Upper lobe of right lung (tissue), 1 donor: ENCODE measurements around the gene LEF1. TPM values are rescaled to one million over a fixed set of nuclear protein-coding genes. Genes with fewer than 3 reads are reported as not detected.

ENCODE experiments used
- ATAC-seq: fragments of 200-7000 bp; cut with Tn5 transposase; one replicate; pipeline ENCODE4 v1.9.1; 2020; ENCODE audit warnings: mild to moderate bottlenecking, moderate library complexity
- DNase-seq: peaks from one replicate; pipeline ENCODE4 v3.0.0-alpha.2; 2020
- H3K27ac ChIP-seq: fragments of 200-600 bp; one replicate; pipeline ENCODE4 v1.8.0; 2022
- H3K27me3 ChIP-seq: fragments of 200-600 bp; one replicate; pipeline ENCODE4 v1.8.0; 2022; ENCODE audit warnings: mild to moderate bottlenecking
- H3K36me3 ChIP-seq: fragments of 200-600 bp; one replicate; pipeline ENCODE4 v1.8.0; 2022
- H3K4me1 ChIP-seq: fragments of 200-600 bp; one replicate; pipeline ENCODE4 v1.8.0; 2022
- H3K4me3 ChIP-seq: fragments of 200-600 bp; one replicate; pipeline ENCODE4 v1.8.0; 2022; ENCODE audit warnings: mild to moderate bottlenecking
- H3K9me3 ChIP-seq: fragments of 200-600 bp; one replicate; pipeline ENCODE4 v1.8.0; 2022
- CTCF ChIP-seq: fragments of 200-600 bp; IDR thresholded peaks from one replicate; pipeline ENCODE4 v1.8.0; 2022; ENCODE audit warnings: antibody characterized with exemption
- intact Hi-C: fragments of 100-400 bp; cut with DNase I; formaldehyde crosslinking; loops from one replicate; pipeline ENCODE4 v1.11.0; 2022
- total RNA-seq: library from RNA; stranded (reverse); fragmentation: NEBNext Ultra II Directional; extraction: Animal tissue kit (Norgen Biotek cat#: 25700); gene quantifications from one replicate; pipeline ENCODE4 v1.2.1, GENCODE V29; 2021
- donor health status: DM: no; HTN: yes; CAD: no; lungs with severe emphysema.

LEF1 gene
- total RNA-seq, 1 donor from 2014 or later = 9.1 TPM

GRCh38 chr4:108191269-108191914, 22.7 kb upstream of the LEF1 start:
- no peak for TF ChIP-seq CTCF
- DNase-seq (no peak), ATAC-seq (no peak)
- Histone ChIP-seq H3K27ac (no peak overlapping the region), H3K36me3 (no peaks in the 10 kb centered on the region), H3K4me1 (no peaks in the 10 kb centered on the region), H3K27me3 (no peaks in the 10 kb centered on the region), H3K9me3 (no peaks in the 10 kb centered on the region), H3K4me3 (no peak overlapping the region)
- intact Hi-C loops = no loop called here

- no peak for TF ChIP-seq CTCF
- no peak for DNase-seq
Measured at GRCh38 chr4:108188770-108189169, 20.0 kb upstream of the LEF1 start.

GRCh38 chr4:108185252-108185651, 16.5 kb upstream of the LEF1 start:
- no peaks in the 10 kb centered on the region for H3K27me3 ChIP-seq
- no peaks in the 10 kb centered on the region for H3K4me1 ChIP-seq
- ATAC-seq = no peak
- TF ChIP-seq CTCF = no peak
- H3K36me3 ChIP-seq = no peaks in the 10 kb centered on the region
- intact Hi-C loops = no loop called here
- no peaks in the 10 kb centered on the region for H3K9me3 ChIP-seq
- no peak overlapping the region for H3K4me3 ChIP-seq
- no peak for DNase-seq
- H3K27ac ChIP-seq = no peak overlapping the region

More at GRCh38 chr4:108188770-108189169, 20.0 kb upstream of the LEF1 start:
- H3K27me3 ChIP-seq = no peaks in the 10 kb centered on the region
- ATAC-seq = no peak
- no peaks in the 10 kb centered on the region for H3K36me3 ChIP-seq
- no peak overlapping the region for H3K27ac ChIP-seq
- H3K9me3 ChIP-seq = no peaks in the 10 kb centered on the region
- no peaks in the 10 kb centered on the region for H3K4me1 ChIP-seq
- intact Hi-C loops = no loop called here
- H3K4me3 ChIP-seq = no peak overlapping the region

- Histone ChIP-seq H3K36me3 (no peaks in the 10 kb centered on the region), H3K27me3 (no peaks in the 10 kb centered on the region), H3K4me3 (no peak overlapping the region), H3K4me1 (no peaks in the 10 kb centered on the region), H3K9me3 (no peaks in the 10 kb centered on the region), H3K27ac (no peak overlapping the region)
- intact Hi-C loops = no loop called here
- no peak for TF ChIP-seq CTCF
- ATAC-seq (no peak), DNase-seq (no peak)
Measured at GRCh38 chr4:108184453-108185049, 15.8 kb upstream of the LEF1 start.

GRCh38 chr4:108181704-108182103, 13.0 kb upstream of the LEF1 start:
- H3K4me1 ChIP-seq = no peaks in the 10 kb centered on the region
- H3K27ac ChIP-seq = no peak overlapping the region
- intact Hi-C loops = no loop called here
- no peak for TF ChIP-seq CTCF
- H3K36me3 ChIP-seq = no peaks in the 10 kb centered on the region
- DNase-seq = no peak
- peaks cover under 1% of the 10 kb centered on the region for H3K27me3 ChIP-seq
- H3K9me3 ChIP-seq = no peaks in the 10 kb centered on the region
- no peak overlapping the region for H3K4me3 ChIP-seq
- ATAC-seq = no peak
